ENCODE measurements around the gene GMDS.

Gene GMDS

DNA sequence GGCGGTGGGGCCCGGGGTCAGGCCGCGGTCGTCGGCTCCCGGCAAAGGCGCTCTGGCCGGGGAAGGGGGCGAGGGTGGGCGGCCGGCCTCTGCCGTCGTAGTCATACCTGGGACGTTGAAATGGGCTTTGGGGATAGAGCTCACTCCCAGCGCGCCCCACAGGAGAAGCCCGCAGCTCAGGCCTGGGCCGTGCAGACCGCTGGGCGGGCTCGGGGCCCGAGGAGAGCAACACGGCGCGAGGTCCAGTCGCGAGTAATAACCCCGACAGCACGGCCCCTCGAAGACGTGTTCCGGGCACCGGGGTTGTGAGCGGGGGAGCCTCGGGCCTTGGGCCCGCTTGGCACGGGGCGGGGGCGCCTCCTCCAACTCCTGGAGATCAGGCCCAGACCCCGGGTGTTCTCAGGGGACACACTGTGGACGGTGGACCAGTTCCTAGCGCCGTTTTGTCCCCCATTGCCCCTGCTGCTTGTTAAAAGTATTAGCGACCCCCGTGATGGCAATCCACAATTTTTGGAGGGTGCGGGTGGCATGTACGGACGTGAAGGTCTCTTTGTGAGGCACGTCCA, 624.8 kb downstream of the GMDS start:
- H3K9me3 ChIP-seq (ENCODE audit: insufficient read depth, low read length) = no peaks in the 10 kb centered on the region
- peaks cover 4% of the 10 kb centered on the region; the same call in 1 of the 2 replicates for H3K4me1 ChIP-seq (ENCODE audit: low read length)
- H3K4me3 ChIP-seq (ENCODE audit: low read length) = no peak overlapping the region
- no peak overlapping the region for H2AFZ ChIP-seq (ENCODE audit: low read depth, low read length)
- no peak overlapping the region for H3K27ac ChIP-seq (ENCODE audit: low read length)
- no peak for TF ChIP-seq CTCF (IDR thresholded peaks at IDR 0.05; ENCODE audit: low read depth, low read length)
- no peak overlapping the region for H3K4me2 ChIP-seq (ENCODE audit: low read length)
- H3K36me3 ChIP-seq (replicated peaks; ENCODE audit: low read depth, low read length) = no peaks in the 10 kb centered on the region
- no peak overlapping the region for H3K9ac ChIP-seq (ENCODE audit: low read length)
- H3K79me2 ChIP-seq (ENCODE audit: low read length) = no peaks in the 10 kb centered on the region
- H4K20me1 ChIP-seq (ENCODE audit: insufficient read depth, low read length) = no peaks in the 10 kb centered on the region
- peaks cover 5% of the 10 kb centered on the region for H3K27me3 ChIP-seq (ENCODE audit: low read depth, low read length)

DNA sequence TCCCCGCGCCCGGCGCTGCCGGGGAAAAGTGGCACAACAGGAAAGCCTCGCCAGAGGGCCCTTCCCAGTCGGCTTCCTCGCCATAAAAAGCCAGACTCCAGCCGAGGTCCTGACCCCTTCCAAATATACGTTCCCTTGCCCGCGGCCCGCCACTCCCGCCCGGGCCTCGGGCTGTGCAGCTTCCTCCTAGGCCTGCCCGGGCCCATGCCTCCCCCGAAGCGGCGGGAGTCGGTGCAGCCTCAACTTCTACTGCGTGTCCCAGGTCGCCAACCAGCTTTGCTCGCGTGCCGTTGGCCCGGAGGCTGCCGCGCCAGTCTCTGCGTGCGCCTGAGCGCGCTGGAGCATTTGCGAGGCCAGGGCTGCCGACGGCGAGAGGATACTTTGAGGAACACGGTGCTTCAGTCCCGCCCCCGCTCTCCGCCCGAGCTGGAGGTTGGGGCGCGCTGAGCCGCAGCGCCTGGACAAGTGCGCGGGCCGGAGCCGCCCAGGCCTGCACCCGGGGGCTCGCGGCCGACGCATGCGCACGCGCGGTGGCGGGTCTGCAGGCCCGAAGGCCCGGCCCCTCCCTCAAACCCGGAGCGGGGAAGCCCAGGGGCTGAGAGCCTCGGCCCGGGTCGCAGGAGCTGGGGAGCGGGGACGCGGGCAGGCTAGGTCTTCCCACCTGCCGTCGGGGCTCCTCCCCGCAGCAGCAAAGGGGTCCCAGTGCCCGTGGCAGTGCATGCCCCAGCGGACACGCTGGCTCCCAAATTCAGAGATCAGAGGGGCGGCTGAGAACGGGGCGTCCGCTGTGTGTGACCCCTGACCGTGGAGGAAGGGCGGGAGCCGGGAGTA, 625.5 kb downstream of the GMDS start:
- H3K9me3 ChIP-seq (ENCODE audit: insufficient read depth, low read length) = no peaks in the 10 kb centered on the region
- no peaks in the 10 kb centered on the region; the same call in 1 of the 2 replicates for H3K79me2 ChIP-seq (ENCODE audit: low read length)
- H3K27ac ChIP-seq (ENCODE audit: low read length) = no peak overlapping the region
- H3K4me2 ChIP-seq (ENCODE audit: low read length) = no peak overlapping the region
- no peak overlapping the region for H3K4me3 ChIP-seq (ENCODE audit: low read length)
- no peak overlapping the region for H2AFZ ChIP-seq (ENCODE audit: low read depth, low read length)
- no peaks in the 10 kb centered on the region for H4K20me1 ChIP-seq (ENCODE audit: insufficient read depth, low read length)
- no peak for TF ChIP-seq CTCF (IDR thresholded peaks at IDR 0.05; ENCODE audit: low read depth, low read length)
- no peak for TF ChIP-seq EZH2phosphoT487 (IDR thresholded peaks at IDR 0.05; ENCODE audit: low read depth)
- H3K4me1 ChIP-seq (ENCODE audit: low read length) = no peaks in the 10 kb centered on the region
- no peaks in the 10 kb centered on the region for H3K27me3 ChIP-seq (ENCODE audit: low read depth, low read length)
- no peaks in the 10 kb centered on the region for H3K36me3 ChIP-seq (replicated peaks; ENCODE audit: low read depth, low read length)
- no peak overlapping the region for H3K9ac ChIP-seq (ENCODE audit: low read length)

GRCh38 chr6:1619098-1619672, 626.2 kb downstream of the GMDS start:
- Histone ChIP-seq H3K4me1 (ENCODE audit: low read length) (no peaks in the 10 kb centered on the region), H3K9me3 (ENCODE audit: insufficient read depth, low read length) (no peaks in the 10 kb centered on the region), H3K4me3 (ENCODE audit: low read length) (no peak overlapping the region), H3K27ac (ENCODE audit: low read length) (no peak overlapping the region), H3K27me3 (ENCODE audit: low read depth, low read length) (no peaks in the 10 kb centered on the region), H3K79me2 (ENCODE audit: low read length) (peaks cover 3% of the 10 kb centered on the region; the same call in 1 of the 2 replicates), H3K36me3 (replicated peaks; ENCODE audit: low read depth, low read length) (peaks cover under 1% of the 10 kb centered on the region), H2AFZ (ENCODE audit: low read depth, low read length) (no peak overlapping the region), H4K20me1 (ENCODE audit: insufficient read depth, low read length) (no peaks in the 10 kb centered on the region), H3K4me2 (ENCODE audit: low read length) (no peak overlapping the region), H3K9ac (ENCODE audit: low read length) (no peak overlapping the region)
- no peak for TF ChIP-seq CTCF (IDR thresholded peaks at IDR 0.05; ENCODE audit: low read depth, low read length)
- TF ChIP-seq EZH2phosphoT487 (IDR thresholded peaks at IDR 0.05; ENCODE audit: low read depth) = no peak

Measured in OCI-LY3 (cell line).